ENCODE results near the gene GCG.

- TF ChIP-seq, protein P1, sequence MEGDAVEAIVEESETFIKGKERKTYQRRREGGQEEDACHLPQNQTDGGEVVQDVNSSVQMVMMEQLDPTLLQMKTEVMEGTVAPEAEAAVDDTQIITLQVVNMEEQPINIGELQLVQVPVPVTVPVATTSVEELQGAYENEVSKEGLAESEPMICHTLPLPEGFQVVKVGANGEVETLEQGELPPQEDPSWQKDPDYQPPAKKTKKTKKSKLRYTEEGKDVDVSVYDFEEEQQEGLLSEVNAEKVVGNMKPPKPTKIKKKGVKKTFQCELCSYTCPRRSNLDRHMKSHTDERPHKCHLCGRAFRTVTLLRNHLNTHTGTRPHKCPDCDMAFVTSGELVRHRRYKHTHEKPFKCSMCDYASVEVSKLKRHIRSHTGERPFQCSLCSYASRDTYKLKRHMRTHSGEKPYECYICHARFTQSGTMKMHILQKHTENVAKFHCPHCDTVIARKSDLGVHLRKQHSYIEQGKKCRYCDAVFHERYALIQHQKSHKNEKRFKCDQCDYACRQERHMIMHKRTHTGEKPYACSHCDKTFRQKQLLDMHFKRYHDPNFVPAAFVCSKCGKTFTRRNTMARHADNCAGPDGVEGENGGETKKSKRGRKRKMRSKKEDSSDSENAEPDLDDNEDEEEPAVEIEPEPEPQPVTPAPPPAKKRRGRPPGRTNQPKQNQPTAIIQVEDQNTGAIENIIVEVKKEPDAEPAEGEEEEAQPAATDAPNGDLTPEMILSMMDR (IDR thresholded peaks at IDR 0.05; ENCODE audit: insufficient read depth, low read length, poor library complexity, severe bottlenecking) = no peak
- no peak for TF ChIP-seq EZH2phosphoT487 (conservative IDR thresholded peaks at IDR 0.05; ENCODE audit: low read length)
Observed at GRCh38 chr2:162166174-162166573, 14.1 kb upstream of the GCG start.

Data from SU-DHL-6 (cell line).